Endothelial cell of umbilical vein (primary cell): ENCODE results near the gene TPM1. TPM values are rescaled to one million over a fixed set of nuclear protein-coding genes. Genes with fewer than 3 reads are reported as not detected.

Source experiments
- BruUV-seq: library from RNA; stranded (reverse); fragments of 400-500 nt; replicated peaks from 2 replicates; lab custom pipeline; 2021; lab: Mats Ljungman, UMichigan
- CTCF ChIA-PET: fragments of 300-600, 350-600 bp; sonication (Branson Sonifier 250); formaldehyde crosslinking; loops from one replicate; lab custom pipeline; 2021; ENCODE audit warnings: antibody characterized with exemption, inconsistent platforms; lab: Charles Lee
- POLR2A ChIA-PET: fragments of 300-600, 350-600 bp; sonication (Branson Sonifier 250); formaldehyde crosslinking; loops from one replicate; lab custom pipeline; 2021; ENCODE audit warnings: antibody characterized with exemption, inconsistent platforms; lab: Charles Lee
- DNase-seq: peaks from one replicate; pipeline ENCODE4 v3.0.0-alpha.2; 2011; ENCODE audit warnings: low read depth, low spot score
- FAIRE-seq: peaks from 2 replicates; lab custom pipeline; 2011; peaks lifted over from hg19 to GRCh38; lab: Jason Lieb, UNC
- H2AFZ ChIP-seq: 2 replicates; pipeline ENCODE4 v1.6.0; 2012; ENCODE audit warnings: low read depth, low read length, control low read depth, inconsistent platforms
- H3K27ac ChIP-seq: 2 replicates; pipeline ENCODE4 v1.5.1; 2011; ENCODE audit warnings: low read depth, mild to moderate bottlenecking, control low read depth, low read length, moderate library complexity; ENCODE audit not compliant: insufficient read depth
- H3K27me3 ChIP-seq, 2 experiments: 2 replicates each; pipeline versions ENCODE4 v1.6.0 to v1.6.1; 2011; ENCODE audit warnings: low read length in 2 of 2, mixed read lengths in 1 of 2; ENCODE audit not compliant: control insufficient read depth in 2 of 2, insufficient read depth in 2 of 2
- H3K36me3 ChIP-seq, 2 experiments: 2 replicates in 1 of 2; 3 replicates in 1 of 2; pipeline ENCODE4 v1.5.1; 2011; ENCODE audit warnings: low read length in 2 of 2, mild to moderate bottlenecking in 1 of 2, moderate library complexity in 1 of 2; ENCODE audit not compliant: control insufficient read depth in 2 of 2, insufficient read depth in 2 of 2; ENCODE audit errors: extremely low read depth in 1 of 2
- H3K4me1 ChIP-seq: 3 replicates; pipeline ENCODE4 v1.5.1; 2011; ENCODE audit warnings: mild to moderate bottlenecking, low read length; ENCODE audit not compliant: control insufficient read depth, insufficient read depth; ENCODE audit errors: extremely low read depth
- H3K4me2 ChIP-seq: 2 replicates; pipeline ENCODE4 v1.6.1; 2011; ENCODE audit warnings: low read length, control low read depth, mixed read lengths; ENCODE audit not compliant: insufficient read depth
- H3K4me3 ChIP-seq, 3 experiments: fragments of 200-600 bp in 1 of 3; sonication (generic), shearing (Covaris generic) in 1 of 3; replicated peaks in 1 of 3; 2 replicates each; pipeline ENCODE4 v1.5.1; 2011 to 2016; ENCODE audit warnings: control low read depth in 3 of 3, low read length in 3 of 3, mild to moderate bottlenecking in 2 of 3, inconsistent platforms in 1 of 3, low read depth in 1 of 3, moderate library complexity in 1 of 3; ENCODE audit not compliant: insufficient read depth in 1 of 3
- H3K79me2 ChIP-seq: 2 replicates; pipeline ENCODE4 v1.6.0; 2012; ENCODE audit warnings: low read length, inconsistent platforms; ENCODE audit not compliant: control insufficient read depth, insufficient read depth
- H3K9ac ChIP-seq: replicated peaks from 2 replicates; pipeline ENCODE3; 2011; ENCODE audit warnings: low read length, control low read depth; ENCODE audit not compliant: insufficient read depth; ENCODE audit errors: extremely low read depth
- H3K9me1 ChIP-seq: replicated peaks from 3 replicates; pipeline ENCODE4 v1.6.0; 2011; ENCODE audit warnings: mild to moderate bottlenecking, low read length; ENCODE audit not compliant: control insufficient read depth, insufficient read depth; ENCODE audit errors: extremely low read depth
- H3K9me3 ChIP-seq: replicated peaks from 2 replicates; pipeline ENCODE4 v1.5.1; 2012; ENCODE audit warnings: low read length, inconsistent platforms; ENCODE audit not compliant: control insufficient read depth, insufficient read depth
- H4K20me1 ChIP-seq: replicated peaks from 2 replicates; pipeline ENCODE3; 2011; ENCODE audit warnings: mild to moderate bottlenecking, low read length; ENCODE audit not compliant: control insufficient read depth, insufficient read depth; ENCODE audit errors: extremely low read depth
- EZH2 ChIP-seq: IDR thresholded peaks from 2 replicates; pipeline ENCODE4 v1.6.1; 2012; ENCODE audit warnings: borderline replicate concordance, low read depth, mild to moderate bottlenecking, moderate library complexity, low read length, inconsistent platforms; ENCODE audit not compliant: severe bottlenecking
- FOS ChIP-seq: IDR thresholded peaks from 2 replicates; pipeline ENCODE4 v1.6.1; 2011; ENCODE audit warnings: mild to moderate bottlenecking, low read length, moderate library complexity, borderline replicate concordance; ENCODE audit not compliant: insufficient read depth
- GATA2 ChIP-seq: IDR thresholded peaks from 2 replicates; pipeline ENCODE4 v1.7.0; 2011; ENCODE audit warnings: low read depth, mild to moderate bottlenecking, moderate library complexity, mixed read lengths, low read length; ENCODE audit not compliant: insufficient read length, insufficient read depth
- JUN ChIP-seq: IDR thresholded peaks from 2 replicates; pipeline ENCODE4 v1.6.1; 2011; ENCODE audit warnings: borderline replicate concordance, low read depth; ENCODE audit not compliant: insufficient read length, insufficient read depth
- MYC ChIP-seq: IDR thresholded peaks from one replicate; pipeline ENCODE4 v1.6.1; 2011; ENCODE audit warnings: mild to moderate bottlenecking, low read depth, low read length
- POLR2A ChIP-seq: IDR thresholded peaks from 2 replicates; pipeline ENCODE4 v1.6.1; 2012; ENCODE audit warnings: low read depth, mild to moderate bottlenecking, control low read depth, low read length
- POLR2AphosphoS5 ChIP-seq: IDR thresholded peaks from 2 replicates; pipeline ENCODE4 v1.6.1; 2012; ENCODE audit warnings: low read depth, mild to moderate bottlenecking, control low read depth, low read length, moderate library complexity; ENCODE audit not compliant: insufficient read depth
- dilution Hi-C: fragments of 300-500 bp; cut with MboI; formaldehyde crosslinking; loops from one replicate; pipeline ENCODE4 v1.15.0; 2019; ENCODE audit warnings: low sequenced_read_pairs; ENCODE audit not compliant: extremely low pct_ligation_motif_present
- intact Hi-C: fragments of 100-400 bp; cut with micrococcal nuclease; formaldehyde crosslinking; loops from one replicate; pipeline ENCODE4 v1.10.0; 2022
- polyA plus RNA-seq, 4 experiments: library from polyadenylated mRNA; depleted of rRNA in 3 of 4; stranded (reverse) in 3 of 4; unstranded in 1 of 4; fragments of >200 nt; gene quantifications; 2 replicates each; pipeline versions ENCODE4 v1.2.1 to v1.2.3, GENCODE V29; 2011 to 2012; ENCODE audit warnings: missing spikeins in 1 of 4
- total RNA-seq: library from RNA; stranded (reverse); gene quantifications from 2 replicates; pipeline ENCODE4 v1.2.3, GENCODE V29; 2021
- TF ChIP-seq, protein P1 (sequence below): IDR thresholded peaks from 2 replicates; pipeline ENCODE4 v1.6.1; 2011; ENCODE audit not compliant: insufficient read depth, insufficient read length
- TF ChIP-seq, protein P2 (sequence below), 2 donors: IDR thresholded peaks; 1 replicate in 1 of 2; 2 replicates in 1 of 2; pipeline ENCODE4 v1.5.1; 2011; ENCODE audit warnings: low read length in 2 of 2, mild to moderate bottlenecking in 2 of 2, moderate library complexity in 2 of 2, control low read depth in 1 of 2, inconsistent platforms in 1 of 2, low read depth in 1 of 2; ENCODE audit not compliant: insufficient read depth in 1 of 2; ENCODE audit errors: extremely low read depth in 1 of 2

TPM1 gene
- total and polyA plus RNA-seq, 2 donors (not counting 3 experiments of a cell fraction or from before 2014, with no cell fraction given) = 518 to 558 TPM

DNA sequence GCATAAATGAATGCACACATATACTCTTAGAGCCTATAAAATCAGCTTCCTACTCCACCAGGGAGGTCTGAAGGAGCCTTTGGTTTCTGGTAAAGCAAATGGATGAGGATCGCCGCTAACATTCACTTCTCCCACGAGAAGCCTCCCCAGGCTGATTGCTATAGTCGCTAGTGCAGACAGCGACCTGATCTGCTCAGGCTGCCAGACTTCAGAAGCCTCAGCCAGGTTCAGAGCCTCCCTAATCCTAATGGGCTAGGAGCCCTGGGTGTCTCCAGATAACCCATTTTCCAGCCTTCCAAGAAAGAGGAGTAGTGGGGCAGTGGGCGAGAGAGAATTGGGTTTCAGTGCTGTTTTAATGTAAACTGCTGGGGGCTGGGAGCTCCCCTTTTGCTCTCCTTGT, 35.4 kb downstream of the TPM1 start:
- no peak overlapping the region for H3K27ac ChIP-seq
- H2AFZ ChIP-seq = no peak overlapping the region
- H3K4me3 ChIP-seq = no peak overlapping the region
- no peak for FAIRE-seq
- no peak for DNase-seq
- H3K4me2 ChIP-seq = no peak overlapping the region
- CTCF ChIA-PET = interaction anchor here (0.8 to 2.0 kb wide), 2 partner anchors 11 to 16 kb away, joined by 3 to 9 read pairs; no protein-coding TSS in a partner anchor
- no peaks in the 10 kb centered on the region for H3K4me1 ChIP-seq
- no peaks in the 10 kb centered on the region for H4K20me1 ChIP-seq
- no TSS peak for BruUV-seq
- POLR2A ChIA-PET = interaction anchor here (0.7 kb wide), 1 partner anchor 42 kb away, joined by 3 read pairs; no protein-coding TSS in a partner anchor
- H3K36me3 ChIP-seq = no peaks in the 10 kb centered on the region
- H3K79me2 ChIP-seq = no peaks in the 10 kb centered on the region
- no peaks in the 10 kb centered on the region for H3K27me3 ChIP-seq
- no peaks in the 10 kb centered on the region for H3K9me3 ChIP-seq
- no peak overlapping the region for H3K9ac ChIP-seq
- intact Hi-C loops (no loop called here), dilution Hi-C loops (no loop called here)
- TF ChIP-seq JUN = no peak
- H3K9me1 ChIP-seq = no peaks in the 10 kb centered on the region

DNA sequence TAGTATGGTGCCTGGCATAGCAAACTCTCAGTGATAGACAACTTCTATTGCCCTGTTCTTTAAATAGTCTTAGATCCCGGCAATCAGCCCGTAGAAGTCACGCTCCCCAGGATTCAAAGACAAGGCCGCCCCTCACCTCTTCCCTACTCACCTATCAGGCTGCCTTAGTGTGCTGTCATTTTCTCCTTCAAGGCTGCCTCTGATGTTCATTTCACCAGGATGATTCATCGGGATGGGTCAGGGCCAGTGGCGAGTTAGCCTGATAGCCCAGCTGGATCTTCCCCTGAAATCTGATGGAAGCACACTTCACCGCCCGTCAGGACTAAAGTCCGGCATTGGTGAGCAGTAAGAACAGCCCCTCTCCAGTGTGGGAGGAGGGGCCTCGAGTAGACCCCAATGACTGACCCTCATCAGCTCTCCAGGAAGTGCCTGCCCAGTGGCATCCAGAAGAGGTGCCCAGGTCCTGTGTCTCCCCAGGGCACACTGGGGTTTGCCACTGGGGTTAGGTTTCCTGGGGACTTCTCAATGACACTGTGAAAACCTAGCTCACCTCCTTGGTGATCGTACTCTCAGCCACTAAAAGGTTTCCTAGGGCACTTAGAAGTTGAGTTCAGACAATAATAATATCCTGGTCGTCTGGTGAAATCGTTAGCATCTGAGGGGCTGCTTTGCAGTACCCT, 37.5 kb downstream of the TPM1 start:
- POLR2A ChIA-PET = no interaction called here
- dilution Hi-C loops (no loop called here), intact Hi-C loops (no loop called here)
- Histone ChIP-seq H3K4me3 (no peak overlapping the region), H4K20me1 (no peaks in the 10 kb centered on the region), H3K79me2 (no peaks in the 10 kb centered on the region), H3K36me3 (no peaks in the 10 kb centered on the region), H3K9me3 (no peaks in the 10 kb centered on the region), H3K4me2 (no peak overlapping the region), H3K9me1 (no peaks in the 10 kb centered on the region), H3K9ac (no peak overlapping the region), H2AFZ (no peak overlapping the region), H3K27me3 (no peaks in the 10 kb centered on the region), H3K4me1 (no peaks in the 10 kb centered on the region), H3K27ac (no peak overlapping the region)
- CTCF ChIA-PET = no interaction called here
- BruUV-seq = no TSS peak
- DNase-seq (no peak), FAIRE-seq (peak; percentile 28)
- TF ChIP-seq, protein P1, sequence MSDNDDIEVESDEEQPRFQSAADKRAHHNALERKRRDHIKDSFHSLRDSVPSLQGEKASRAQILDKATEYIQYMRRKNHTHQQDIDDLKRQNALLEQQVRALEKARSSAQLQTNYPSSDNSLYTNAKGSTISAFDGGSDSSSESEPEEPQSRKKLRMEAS = no peak
- TF ChIP-seq POLR2A (no peak), MYC (no peak), EZH2 (no peak), JUN (no peak), GATA2 (no peak), POLR2AphosphoS5 (no peak), FOS (no peak)
- TF ChIP-seq, protein P2, sequence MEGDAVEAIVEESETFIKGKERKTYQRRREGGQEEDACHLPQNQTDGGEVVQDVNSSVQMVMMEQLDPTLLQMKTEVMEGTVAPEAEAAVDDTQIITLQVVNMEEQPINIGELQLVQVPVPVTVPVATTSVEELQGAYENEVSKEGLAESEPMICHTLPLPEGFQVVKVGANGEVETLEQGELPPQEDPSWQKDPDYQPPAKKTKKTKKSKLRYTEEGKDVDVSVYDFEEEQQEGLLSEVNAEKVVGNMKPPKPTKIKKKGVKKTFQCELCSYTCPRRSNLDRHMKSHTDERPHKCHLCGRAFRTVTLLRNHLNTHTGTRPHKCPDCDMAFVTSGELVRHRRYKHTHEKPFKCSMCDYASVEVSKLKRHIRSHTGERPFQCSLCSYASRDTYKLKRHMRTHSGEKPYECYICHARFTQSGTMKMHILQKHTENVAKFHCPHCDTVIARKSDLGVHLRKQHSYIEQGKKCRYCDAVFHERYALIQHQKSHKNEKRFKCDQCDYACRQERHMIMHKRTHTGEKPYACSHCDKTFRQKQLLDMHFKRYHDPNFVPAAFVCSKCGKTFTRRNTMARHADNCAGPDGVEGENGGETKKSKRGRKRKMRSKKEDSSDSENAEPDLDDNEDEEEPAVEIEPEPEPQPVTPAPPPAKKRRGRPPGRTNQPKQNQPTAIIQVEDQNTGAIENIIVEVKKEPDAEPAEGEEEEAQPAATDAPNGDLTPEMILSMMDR (IDR thresholded peaks at IDR 0.05; ENCODE audit: extremely low read depth in 1 of 2, insufficient read depth in 1 of 2, low read depth in 1 of 2, low read length in 2 of 2) = no peak
